Neural progenitor cell (in vitro differentiated cells): ENCODE measurements around the gene LGALS1.

Source experiments
- EZH2 ChIP-seq: fragments of 200-600 bp; sonication (generic); IDR thresholded peaks from 2 replicates; pipeline ENCODE4 v1.6.1; 2017; ENCODE audit warnings: antibody characterized with exemption, mild to moderate bottlenecking, moderate library complexity
- EZH2phosphoT487 ChIP-seq: fragments of 200-600 bp; sonication (generic); IDR thresholded peaks from 2 replicates; pipeline ENCODE4 v1.6.1; 2017; ENCODE audit warnings: antibody characterized with exemption
- TF ChIP-seq, protein P1 (sequence below): fragments of 200-600 bp; sonication (generic); IDR thresholded peaks from 2 replicates; pipeline ENCODE4 v1.5.1; 2017; ENCODE audit warnings: antibody characterized with exemption, mild to moderate bottlenecking

DNA sequence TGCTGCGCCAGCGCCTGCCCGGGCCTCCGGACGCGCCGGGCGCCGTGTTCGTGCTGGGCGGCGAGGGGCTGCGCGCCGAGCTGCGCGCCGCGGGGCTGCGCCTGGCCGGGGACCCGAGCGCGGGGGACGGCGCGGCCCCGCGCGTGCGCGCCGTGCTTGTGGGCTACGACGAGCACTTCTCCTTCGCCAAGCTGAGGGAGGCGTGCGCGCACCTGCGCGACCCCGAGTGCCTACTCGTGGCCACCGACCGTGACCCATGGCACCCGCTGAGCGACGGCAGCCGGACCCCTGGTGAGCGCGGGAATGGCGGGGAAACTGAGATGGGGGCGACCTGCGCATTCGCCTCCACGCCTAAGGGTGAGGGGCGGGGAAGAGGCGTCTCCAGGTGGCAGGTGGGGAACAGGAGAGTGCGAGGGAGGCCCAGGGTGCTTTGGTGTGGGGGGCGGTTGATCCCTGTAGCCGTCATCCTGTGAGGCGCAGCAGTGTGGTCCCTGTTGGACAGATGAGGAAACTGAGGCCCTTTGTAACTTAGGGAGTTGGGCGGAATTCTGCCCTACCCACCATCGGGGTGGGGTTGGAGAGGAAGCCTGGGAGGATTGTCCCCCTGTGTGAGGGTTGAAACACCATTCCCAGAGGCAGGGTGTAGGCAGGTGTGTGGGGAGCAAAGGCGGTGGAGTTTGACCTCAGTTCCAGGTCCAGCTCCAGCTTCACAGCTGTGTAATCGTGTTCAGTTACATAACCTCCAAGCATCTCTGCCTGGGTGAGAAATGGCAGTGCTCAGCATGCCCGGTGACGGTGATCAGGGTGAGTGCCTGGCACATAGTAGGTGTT is 16.2 kb upstream of the LGALS1 start:
- TF ChIP-seq, protein P1, sequence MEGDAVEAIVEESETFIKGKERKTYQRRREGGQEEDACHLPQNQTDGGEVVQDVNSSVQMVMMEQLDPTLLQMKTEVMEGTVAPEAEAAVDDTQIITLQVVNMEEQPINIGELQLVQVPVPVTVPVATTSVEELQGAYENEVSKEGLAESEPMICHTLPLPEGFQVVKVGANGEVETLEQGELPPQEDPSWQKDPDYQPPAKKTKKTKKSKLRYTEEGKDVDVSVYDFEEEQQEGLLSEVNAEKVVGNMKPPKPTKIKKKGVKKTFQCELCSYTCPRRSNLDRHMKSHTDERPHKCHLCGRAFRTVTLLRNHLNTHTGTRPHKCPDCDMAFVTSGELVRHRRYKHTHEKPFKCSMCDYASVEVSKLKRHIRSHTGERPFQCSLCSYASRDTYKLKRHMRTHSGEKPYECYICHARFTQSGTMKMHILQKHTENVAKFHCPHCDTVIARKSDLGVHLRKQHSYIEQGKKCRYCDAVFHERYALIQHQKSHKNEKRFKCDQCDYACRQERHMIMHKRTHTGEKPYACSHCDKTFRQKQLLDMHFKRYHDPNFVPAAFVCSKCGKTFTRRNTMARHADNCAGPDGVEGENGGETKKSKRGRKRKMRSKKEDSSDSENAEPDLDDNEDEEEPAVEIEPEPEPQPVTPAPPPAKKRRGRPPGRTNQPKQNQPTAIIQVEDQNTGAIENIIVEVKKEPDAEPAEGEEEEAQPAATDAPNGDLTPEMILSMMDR = no peak
- TF ChIP-seq EZH2phosphoT487 (no peak), EZH2 (no peak)
